ENCODE data around the gene AP2A1. TPM values are rescaled to one million over a fixed set of nuclear protein-coding genes. Genes with fewer than 3 reads are reported as not detected.

Gene AP2A1
- total RNA-seq, 1 donor from 2014 or later, result 98.9 TPM

DNA sequence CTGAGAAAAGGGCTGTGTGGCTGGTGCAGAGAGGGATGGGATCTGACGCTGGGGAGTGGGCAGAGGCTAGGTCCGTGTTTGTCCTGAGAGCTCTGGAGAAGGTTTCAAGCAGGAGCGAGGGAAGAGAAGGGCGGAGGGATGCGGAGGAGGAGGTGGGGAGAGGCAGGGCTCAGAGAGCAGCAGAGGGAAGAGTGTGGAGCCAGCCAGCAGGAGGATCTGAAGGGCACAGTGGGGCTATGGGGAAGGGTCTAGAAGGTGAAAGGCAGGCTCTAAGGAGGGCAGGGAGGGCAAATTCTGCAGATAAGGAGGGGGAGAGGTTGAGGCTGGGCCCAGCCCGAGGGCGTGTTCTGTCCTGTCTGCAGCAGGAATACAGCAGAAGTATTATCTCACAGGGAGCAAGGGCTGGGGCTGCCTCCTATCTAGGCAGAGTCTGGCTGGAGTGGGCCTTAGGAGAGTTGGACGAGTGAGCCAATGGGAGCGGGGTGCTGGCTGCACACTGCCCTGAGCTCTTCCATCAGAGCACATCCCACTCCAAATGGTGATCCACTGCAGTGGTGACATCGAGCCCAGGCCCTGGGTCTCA is 6.1 kb downstream of the AP2A1 start:
- Histone ChIP-seq H3K4me3 (ENCODE audit: low read depth, low read length) (no peak overlapping the region), H3K27me3 (ENCODE audit: control insufficient read depth, insufficient read depth, low read length) (no peaks in the 10 kb centered on the region), H3K36me3 (ENCODE audit: control insufficient read depth, insufficient read depth, low read length) (no peaks in the 10 kb centered on the region)
- DNase-seq (ENCODE audit: low read depth), result no peak
- TF ChIP-seq, protein P1, sequence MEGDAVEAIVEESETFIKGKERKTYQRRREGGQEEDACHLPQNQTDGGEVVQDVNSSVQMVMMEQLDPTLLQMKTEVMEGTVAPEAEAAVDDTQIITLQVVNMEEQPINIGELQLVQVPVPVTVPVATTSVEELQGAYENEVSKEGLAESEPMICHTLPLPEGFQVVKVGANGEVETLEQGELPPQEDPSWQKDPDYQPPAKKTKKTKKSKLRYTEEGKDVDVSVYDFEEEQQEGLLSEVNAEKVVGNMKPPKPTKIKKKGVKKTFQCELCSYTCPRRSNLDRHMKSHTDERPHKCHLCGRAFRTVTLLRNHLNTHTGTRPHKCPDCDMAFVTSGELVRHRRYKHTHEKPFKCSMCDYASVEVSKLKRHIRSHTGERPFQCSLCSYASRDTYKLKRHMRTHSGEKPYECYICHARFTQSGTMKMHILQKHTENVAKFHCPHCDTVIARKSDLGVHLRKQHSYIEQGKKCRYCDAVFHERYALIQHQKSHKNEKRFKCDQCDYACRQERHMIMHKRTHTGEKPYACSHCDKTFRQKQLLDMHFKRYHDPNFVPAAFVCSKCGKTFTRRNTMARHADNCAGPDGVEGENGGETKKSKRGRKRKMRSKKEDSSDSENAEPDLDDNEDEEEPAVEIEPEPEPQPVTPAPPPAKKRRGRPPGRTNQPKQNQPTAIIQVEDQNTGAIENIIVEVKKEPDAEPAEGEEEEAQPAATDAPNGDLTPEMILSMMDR (IDR thresholded peaks at IDR 0.05; ENCODE audit: insufficient read depth, low read length, poor library complexity, severe bottlenecking), result no peak

DNA sequence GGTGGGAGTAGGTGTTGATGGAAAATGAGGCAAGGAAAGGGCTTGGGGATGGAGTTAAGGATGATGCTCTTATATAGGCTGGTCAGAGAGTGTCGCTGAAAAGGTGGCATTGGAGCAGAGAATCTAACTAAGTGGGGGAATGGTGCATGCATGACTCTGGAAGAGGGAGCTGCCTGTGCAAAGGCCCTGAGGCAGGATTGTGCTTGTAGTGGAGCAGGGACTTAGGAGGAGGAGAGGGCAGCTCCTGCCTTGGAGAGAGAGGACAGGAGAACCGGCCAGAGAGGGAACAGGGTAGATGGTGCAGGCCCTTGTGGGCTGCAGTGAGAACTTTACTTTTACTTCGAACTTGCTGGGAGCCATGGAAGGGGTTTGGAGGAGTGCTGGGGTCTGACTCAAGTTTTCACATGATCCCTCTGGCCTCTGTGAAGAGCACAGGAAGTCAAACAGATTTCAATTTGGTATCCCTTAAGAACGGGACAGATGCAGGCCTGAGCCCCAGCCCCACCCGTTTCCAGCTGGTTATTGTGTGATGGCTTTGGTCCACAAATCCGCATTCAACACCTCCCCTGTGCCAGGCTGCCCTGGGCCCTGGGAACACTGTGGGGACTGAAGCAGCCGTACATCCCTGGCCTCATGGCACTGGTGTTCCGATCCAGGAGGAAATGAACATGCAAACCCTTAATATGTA is 7.0 kb downstream of the AP2A1 start:
- no peak for DNase-seq (ENCODE audit: low read depth)
- no peaks in the 10 kb centered on the region for H3K36me3 ChIP-seq (ENCODE audit: control insufficient read depth, insufficient read depth, low read length)
- H3K27me3 ChIP-seq (ENCODE audit: control insufficient read depth, insufficient read depth, low read length), result no peaks in the 10 kb centered on the region
- H3K4me3 ChIP-seq (ENCODE audit: low read depth, low read length), result no peak overlapping the region
- TF ChIP-seq, protein P1 (IDR thresholded peaks at IDR 0.05; ENCODE audit: insufficient read depth, low read length, poor library complexity, severe bottlenecking), result no peak

DNA sequence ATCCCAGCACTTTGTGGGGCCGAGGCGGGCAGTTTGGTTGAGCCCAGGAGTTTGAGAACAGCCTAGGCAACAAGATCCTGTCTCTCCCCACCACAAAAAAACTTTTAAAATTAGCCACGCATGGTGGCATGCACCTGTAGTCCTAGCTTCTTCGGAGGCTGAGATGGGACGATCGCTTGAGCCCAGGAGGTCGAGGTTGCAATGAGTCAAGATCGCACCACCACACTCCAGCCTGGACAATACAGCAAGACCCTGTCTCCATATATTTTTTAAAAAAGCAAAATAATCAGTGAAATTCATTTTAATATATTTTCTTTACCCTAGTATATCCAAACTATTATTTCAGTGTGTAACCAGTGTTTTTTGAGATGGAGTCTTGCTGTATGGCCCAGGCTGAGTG is 8.2 kb downstream of the AP2A1 start:
- no peak for DNase-seq (ENCODE audit: low read depth)
- TF ChIP-seq, protein P1 (IDR thresholded peaks at IDR 0.05; ENCODE audit: insufficient read depth, low read length, poor library complexity, severe bottlenecking), result no peak
- no peaks in the 10 kb centered on the region for H3K36me3 ChIP-seq (ENCODE audit: control insufficient read depth, insufficient read depth, low read length)
- H3K4me3 ChIP-seq (ENCODE audit: low read depth, low read length), result no peak overlapping the region
- no peaks in the 10 kb centered on the region for H3K27me3 ChIP-seq (ENCODE audit: control insufficient read depth, insufficient read depth, low read length)

DNA sequence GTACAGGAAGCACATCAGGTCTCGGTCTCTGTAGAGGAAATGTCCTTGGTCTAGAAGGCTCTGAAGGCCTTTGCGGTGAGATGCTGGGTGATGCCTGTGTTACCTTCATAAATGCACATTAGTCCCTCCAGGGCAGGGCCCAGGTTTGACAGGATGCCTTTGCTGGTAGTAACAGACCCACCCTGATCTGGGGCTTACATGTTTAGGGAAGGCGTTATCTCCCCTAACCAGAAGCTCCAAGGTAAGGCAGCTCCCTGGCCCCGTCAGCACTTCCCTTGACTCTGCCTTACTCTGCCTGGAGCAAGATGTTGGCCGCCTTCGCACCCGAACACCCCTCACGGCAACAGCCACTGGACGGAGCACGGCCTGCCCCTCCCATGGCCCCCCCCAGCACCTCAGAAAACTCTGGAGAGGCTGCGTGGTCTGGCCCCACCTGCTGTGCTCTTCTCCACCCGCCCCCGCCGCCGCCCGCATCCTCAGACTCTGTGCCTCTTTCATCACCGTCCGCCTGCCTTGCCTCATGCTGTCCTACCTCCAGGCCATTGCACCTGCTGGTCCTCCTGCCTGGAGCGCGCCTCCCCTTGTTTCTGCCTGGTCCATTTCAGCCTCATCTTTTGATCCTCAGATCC is 9.1 kb downstream of the AP2A1 start:
- H3K4me3 ChIP-seq (ENCODE audit: low read depth, low read length), result no peak overlapping the region
- TF ChIP-seq, protein P1 (IDR thresholded peaks at IDR 0.05; ENCODE audit: insufficient read depth, low read length, poor library complexity, severe bottlenecking), result no peak
- no peak for DNase-seq (ENCODE audit: low read depth)
- no peaks in the 10 kb centered on the region for H3K36me3 ChIP-seq (ENCODE audit: control insufficient read depth, insufficient read depth, low read length)
- H3K27me3 ChIP-seq (ENCODE audit: control insufficient read depth, insufficient read depth, low read length), result no peaks in the 10 kb centered on the region

DNA sequence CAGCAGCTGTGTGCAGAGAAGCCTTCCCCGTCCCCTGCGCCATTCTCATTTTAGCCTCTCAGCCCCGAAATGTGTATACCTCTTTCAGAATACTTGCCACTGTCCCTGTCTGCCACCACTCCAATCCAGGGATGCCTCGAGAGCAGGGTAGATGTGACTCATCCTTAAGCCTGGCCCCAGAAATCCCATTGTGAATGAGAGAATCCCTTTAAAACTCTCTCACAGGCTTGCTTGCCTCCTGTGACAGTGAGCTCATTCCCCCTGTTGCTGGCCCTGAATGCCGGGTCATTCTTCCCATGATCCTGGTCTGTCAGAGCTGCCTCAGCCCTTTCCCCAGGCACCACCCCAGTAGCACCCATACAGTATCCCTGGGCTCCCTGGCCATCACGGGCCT is 9.6 kb downstream of the AP2A1 start:
- Histone ChIP-seq H3K36me3 (ENCODE audit: control insufficient read depth, insufficient read depth, low read length) (no peaks in the 10 kb centered on the region), H3K4me3 (ENCODE audit: low read depth, low read length) (no peak overlapping the region), H3K27me3 (ENCODE audit: control insufficient read depth, insufficient read depth, low read length) (no peaks in the 10 kb centered on the region)
- TF ChIP-seq, protein P1 (IDR thresholded peaks at IDR 0.05; ENCODE audit: insufficient read depth, low read length, poor library complexity, severe bottlenecking), result no peak
- DNase-seq (ENCODE audit: low read depth), result no peak
